Neural cell (in vitro differentiated cells): ENCODE data around the gene MND1. TPM values are rescaled to one million over a fixed set of nuclear protein-coding genes. Genes with fewer than 3 reads are reported as not detected.

Source experiments
- H2AFZ ChIP-seq: fragments of 200-600, 300-800 bp; sonication (generic), shearing (Covaris generic); 2 replicates; pipeline ENCODE4 v1.6.0; 2014; ENCODE audit warnings: low read depth, mild to moderate bottlenecking, antibody characterized with exemption, low read length, moderate library complexity
- H3F3A ChIP-seq: fragments of 200-600 bp; shearing (Covaris generic); 2 replicates; pipeline ENCODE4 v1.6.1; 2016; ENCODE audit warnings: mild to moderate bottlenecking, moderate library complexity, mixed read lengths, antibody characterized with exemption, low read length; ENCODE audit not compliant: insufficient read depth, poor library complexity, severe bottlenecking
- H3K27ac ChIP-seq: fragments of 200-600, 300-800 bp; sonication (generic), shearing (Covaris generic); 2 replicates; pipeline ENCODE4 v1.5.1; 2014; ENCODE audit warnings: mild to moderate bottlenecking, low read length, moderate library complexity
- H3K27me3 ChIP-seq: fragments of 300-800, 200-600 bp; sonication (generic), shearing (Covaris generic); 2 replicates; pipeline ENCODE4 v1.6.0; 2014; ENCODE audit warnings: mild to moderate bottlenecking, low read depth, low read length, moderate library complexity; ENCODE audit not compliant: insufficient read depth
- H3K36me3 ChIP-seq: fragments of 300-800, 200-600 bp; sonication (generic), shearing (Covaris generic); 2 replicates; pipeline ENCODE4 v1.5.1; 2014; ENCODE audit warnings: mild to moderate bottlenecking, antibody characterized with exemption, low read length, moderate library complexity; ENCODE audit not compliant: insufficient read depth
- H3K4me2 ChIP-seq: fragments of 300-800, 200-600 bp; sonication (generic), shearing (Covaris generic); 2 replicates; pipeline ENCODE4 v1.6.0; 2014; ENCODE audit warnings: mild to moderate bottlenecking, low read length
- H3K4me3 ChIP-seq: fragments of 300-800, 200-600 bp; sonication (generic), shearing (Covaris generic); 2 replicates; pipeline ENCODE4 v1.5.1; 2014; ENCODE audit warnings: mild to moderate bottlenecking, low read length, moderate library complexity
- H3K79me2 ChIP-seq: fragments of 200-600 bp; shearing (Covaris generic); replicated peaks from 2 replicates; pipeline ENCODE4 v1.6.0; 2014; ENCODE audit warnings: mild to moderate bottlenecking, low read length, moderate library complexity; ENCODE audit not compliant: insufficient read depth
- H3K9ac ChIP-seq: fragments of 300-800, 200-600 bp; sonication (generic), shearing (Covaris generic); 2 replicates; pipeline ENCODE4 v1.6.1; 2016; ENCODE audit warnings: mild to moderate bottlenecking, low read length, mixed read lengths
- H3K9me2 ChIP-seq: fragments of 200-600 bp; shearing (Covaris generic); 2 replicates; pipeline ENCODE4 v1.6.1; 2016; ENCODE audit warnings: mild to moderate bottlenecking, low read length, mixed read lengths; ENCODE audit not compliant: insufficient read depth
- H3K9me3 ChIP-seq: fragments of 200-600, 300-800 bp; sonication (generic), shearing (Covaris generic); 2 replicates; pipeline ENCODE4 v1.6.1; 2016; ENCODE audit warnings: mild to moderate bottlenecking, mixed run types, low read length, moderate library complexity, mixed read lengths
- H4K20me1 ChIP-seq: fragments of 200-600 bp; shearing (Covaris generic); 2 replicates; pipeline ENCODE4 v1.6.1; 2016; ENCODE audit warnings: mild to moderate bottlenecking, mixed run types; ENCODE audit not compliant: insufficient read depth
- CTCF ChIP-seq: fragments of 450-650 bp; IDR thresholded peaks from 2 replicates; pipeline ENCODE4 v1.5.1; 2014; ENCODE audit warnings: antibody characterized with exemption, mild to moderate bottlenecking, moderate library complexity; ENCODE audit not compliant: poor library complexity, severe bottlenecking
- EP300 ChIP-seq: fragments of 450-650 bp; conservative IDR thresholded peaks from 2 replicates; pipeline ENCODE4 v1.6.1; 2014; ENCODE audit warnings: antibody characterized with exemption, mild to moderate bottlenecking, moderate library complexity; ENCODE audit not compliant: poor library complexity, severe bottlenecking
- EZH2 ChIP-seq: fragments of 200-600, 300-800 bp; shearing (Covaris generic), sonication (generic); IDR thresholded peaks from 2 replicates; pipeline ENCODE4 v1.6.1; 2014; ENCODE audit warnings: antibody characterized with exemption, low read length, borderline replicate concordance, mild to moderate bottlenecking; ENCODE audit not compliant: insufficient read depth, poor library complexity, severe bottlenecking
- MXI1 ChIP-seq: fragments of 450-650 bp; conservative IDR thresholded peaks from 2 replicates; pipeline ENCODE4 v1.6.1; 2014; ENCODE audit warnings: antibody characterized with exemption, mild to moderate bottlenecking; ENCODE audit not compliant: poor library complexity, severe bottlenecking
- POLR2AphosphoS5 ChIP-seq: IDR thresholded peaks from 2 replicates; pipeline ENCODE4 v1.6.1; 2012
- RAD21 ChIP-seq: fragments of 450-650 bp; conservative IDR thresholded peaks from 2 replicates; pipeline ENCODE4 v1.6.1; 2014; ENCODE audit warnings: antibody characterized with exemption, mild to moderate bottlenecking, moderate library complexity
- REST ChIP-seq: IDR thresholded peaks from 2 replicates; pipeline ENCODE4 v1.6.1; 2012; ENCODE audit warnings: borderline replicate concordance
- SMC3 ChIP-seq: fragments of 450-650 bp; conservative IDR thresholded peaks from 2 replicates; pipeline ENCODE4 v1.6.1; 2014; ENCODE audit warnings: antibody characterized with exemption, mild to moderate bottlenecking, moderate library complexity; ENCODE audit not compliant: poor library complexity
- TAF1 ChIP-seq: IDR thresholded peaks from 2 replicates; pipeline ENCODE4 v1.6.1; 2012; ENCODE audit warnings: low read depth
- polyA plus RNA-seq: library from polyadenylated mRNA; depleted of rRNA; stranded (reverse); fragments of >200 nt; gene quantifications from 2 replicates; pipeline ENCODE4 v1.2.3, GENCODE V29; 2014

The MND1 gene
- polyA plus RNA-seq, 1 donor from 2014 or later, result 5.6 TPM

DNA sequence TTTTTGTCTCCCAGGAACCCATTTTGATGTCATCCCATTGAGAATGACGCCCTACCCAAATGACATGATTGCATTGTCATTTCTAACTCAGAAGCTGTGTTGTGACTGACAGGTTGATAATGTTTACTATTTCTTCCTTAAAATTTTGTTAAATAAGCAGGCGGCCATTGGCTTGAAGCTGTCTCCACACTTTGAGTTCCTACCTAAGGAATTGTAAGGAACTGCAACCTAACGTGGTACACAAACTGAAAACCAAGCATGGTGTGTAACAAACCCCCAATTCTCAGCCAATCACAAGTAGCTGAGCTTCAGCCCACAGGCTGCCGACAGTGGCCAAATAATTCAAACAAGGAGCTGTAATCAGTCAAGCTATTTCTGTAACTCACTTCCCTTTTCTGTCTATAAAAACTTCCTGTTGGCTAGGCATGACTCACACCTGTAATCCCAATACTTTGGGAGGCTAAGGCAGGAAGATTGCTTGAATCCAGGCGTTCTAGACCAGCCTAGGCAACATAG lies 2.9 kb upstream of the MND1 start:
- H3K9me3 ChIP-seq, result no peaks in the 10 kb centered on the region
- H3F3A ChIP-seq, result no peaks in the 10 kb centered on the region
- no peak overlapping the region for H3K9ac ChIP-seq
- H3K27me3 ChIP-seq, result no peaks in the 10 kb centered on the region
- peaks cover under 1% of the 10 kb centered on the region for H3K79me2 ChIP-seq
- H3K4me3 ChIP-seq, result no peak overlapping the region
- H4K20me1 ChIP-seq, result no peaks in the 10 kb centered on the region
- no peaks in the 10 kb centered on the region for H3K9me2 ChIP-seq
- H3K27ac ChIP-seq, result no peak overlapping the region
- no peak overlapping the region for H3K4me2 ChIP-seq
- TF ChIP-seq MXI1, result no peak
- no peak for TF ChIP-seq EZH2
- TF ChIP-seq TAF1, result no peak
- TF ChIP-seq REST, result no peak
- no peak for TF ChIP-seq SMC3
- no peak for TF ChIP-seq POLR2AphosphoS5
- TF ChIP-seq EP300, result no peak
- no peak for TF ChIP-seq RAD21
- no peak for TF ChIP-seq CTCF
- H3K36me3 ChIP-seq, result peaks cover 9% of the 10 kb centered on the region
- no peak overlapping the region for H2AFZ ChIP-seq

DNA sequence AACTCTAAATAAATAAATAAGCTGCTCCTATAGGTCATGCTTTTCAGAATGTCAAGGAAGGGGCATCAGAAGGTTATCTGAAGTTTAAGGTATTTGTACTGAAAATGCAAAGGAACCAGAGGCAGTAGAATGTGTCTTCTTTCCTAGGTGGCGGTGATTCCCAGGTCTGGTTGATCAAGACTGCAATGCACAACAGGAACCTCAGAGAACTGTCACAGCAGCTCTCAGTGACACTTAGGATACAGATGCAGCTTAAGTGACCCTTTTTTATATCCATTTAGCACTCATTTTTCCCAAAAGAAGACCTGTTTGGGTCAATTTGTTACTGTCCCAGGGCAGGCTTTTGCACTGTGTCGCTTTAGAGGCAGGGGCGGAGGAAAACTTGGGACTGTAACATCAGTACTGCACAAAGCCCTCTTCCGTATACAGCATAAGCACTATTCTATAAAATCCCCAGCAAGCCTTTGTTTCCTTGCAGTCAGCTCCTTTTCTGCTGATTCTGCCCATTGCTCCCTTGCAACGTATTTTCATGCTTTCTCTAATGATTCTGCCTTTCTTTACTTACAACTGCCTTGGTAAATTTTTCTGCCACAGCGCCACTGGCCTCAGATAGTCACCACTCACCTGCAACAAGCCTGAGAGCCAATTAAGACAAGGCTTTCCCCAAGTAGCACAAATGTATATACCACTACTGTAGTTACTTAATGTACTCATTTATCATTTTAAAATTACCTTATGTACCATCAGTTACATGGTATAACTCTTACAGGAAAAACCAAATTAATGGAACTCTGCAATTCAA lies 1.5 kb upstream of the MND1 start:
- Histone ChIP-seq H3K4me2 (no peak overlapping the region), H3K36me3 (peaks cover 6% of the 10 kb centered on the region), H3K79me2 (peaks cover 9% of the 10 kb centered on the region), H2AFZ (no peak overlapping the region), H3K27me3 (no peaks in the 10 kb centered on the region), H3K4me3 (no peak overlapping the region), H3K9ac (no peak overlapping the region), H3K9me3 (no peaks in the 10 kb centered on the region), H3K9me2 (no peaks in the 10 kb centered on the region), H3F3A (no peaks in the 10 kb centered on the region), H4K20me1 (no peaks in the 10 kb centered on the region), H3K27ac (no peak overlapping the region)
- TF ChIP-seq CTCF (no peak), RAD21 (no peak), TAF1 (no peak), MXI1 (no peak), EZH2 (no peak), SMC3 (no peak), EP300 (no peak), REST (no peak), POLR2AphosphoS5 (no peak)
